ENCODE results near the gene PHC3.

PHC3 gene

GRCh38 chr3:170079536-170080165 lies 101.9 kb downstream of the PHC3 start:
- DNase-seq (ENCODE audit: low spot score): no peak

GRCh38 chr3:170078620-170079281 lies 102.8 kb downstream of the PHC3 start:
- no peak for DNase-seq (ENCODE audit: low spot score)

- no peak for DNase-seq (ENCODE audit: low spot score)
Observed at GRCh38 chr3:170077361-170077760, 104.2 kb downstream of the PHC3 start.

GRCh38 chr3:170076715-170077238 lies 104.8 kb downstream of the PHC3 start:
- no peak for DNase-seq (ENCODE audit: low spot score)

- DNase-seq (ENCODE audit: low spot score): no peak
Observed at GRCh38 chr3:170075441-170076091, 106.0 kb downstream of the PHC3 start.

GRCh38 chr3:170064108-170064507 lies 117.4 kb downstream of the PHC3 start:
- no peak for DNase-seq (ENCODE audit: low spot score)

- no peak for DNase-seq (ENCODE audit: low spot score)
Observed at GRCh38 chr3:170063691-170064090, 117.8 kb downstream of the PHC3 start.

GRCh38 chr3:170062769-170063168 lies 118.8 kb downstream of the PHC3 start:
- no peak for DNase-seq (ENCODE audit: low spot score)

- DNase-seq (ENCODE audit: low spot score): no peak
Observed at GRCh38 chr3:170062068-170062467, 119.5 kb downstream of the PHC3 start.

GRCh38 chr3:170059447-170059846 lies 122.1 kb downstream of the PHC3 start:
- no peak for DNase-seq (ENCODE audit: low spot score)

GRCh38 chr3:170058127-170058526 lies 123.4 kb downstream of the PHC3 start:
- no peak for DNase-seq (ENCODE audit: low spot score)

GRCh38 chr3:170057550-170057949 lies 124.0 kb downstream of the PHC3 start:
- no peak for DNase-seq (ENCODE audit: low spot score)

GRCh38 chr3:170056710-170057454 lies 124.7 kb downstream of the PHC3 start:
- DNase-seq (ENCODE audit: low spot score): no peak

- no peak for DNase-seq (ENCODE audit: low spot score)
Observed at GRCh38 chr3:170055209-170055608, 126.3 kb downstream of the PHC3 start.

GRCh38 chr3:170054204-170054603 lies 127.3 kb downstream of the PHC3 start:
- no peak for DNase-seq (ENCODE audit: low spot score)

GRCh38 chr3:170052398-170052797 lies 129.1 kb downstream of the PHC3 start:
- DNase-seq (ENCODE audit: low spot score): no peak

GRCh38 chr3:170050753-170051152 lies 130.8 kb downstream of the PHC3 start:
- DNase-seq (ENCODE audit: low spot score): no peak

- DNase-seq (ENCODE audit: low spot score): no peak
Observed at GRCh38 chr3:170049146-170050000, 132.2 kb downstream of the PHC3 start.

- DNase-seq (ENCODE audit: low spot score): no peak
Observed at GRCh38 chr3:170047133-170047404, 134.5 kb downstream of the PHC3 start.

- DNase-seq (ENCODE audit: low spot score): no peak
Observed at GRCh38 chr3:170046269-170047132, 135.0 kb downstream of the PHC3 start.

- DNase-seq (ENCODE audit: low spot score): peak; percentile 42
Observed at GRCh38 chr3:170044795-170045244, 136.7 kb downstream of the PHC3 start.
